Activated CD8-positive, alpha-beta T cell treated with anti-CD3 and anti-CD28 coated beads for 36 hours (primary cell): Measurements from ENCODE around the gene USP24. TPM values are rescaled to one million over a fixed set of nuclear protein-coding genes. Genes with fewer than 3 reads are reported as not detected.

Source experiments
- ATAC-seq: fragments of 200-7000 bp; cut with Tn5 transposase; one replicate; pipeline ENCODE4 v1.10.0; 2021; ENCODE audit warnings: mild to moderate bottlenecking, moderate library complexity
- CTCF ChIA-PET: fragments of 350-600 bp; sonication (Branson Sonifier 250); formaldehyde crosslinking; loops from one replicate; lab custom pipeline; 2021; ENCODE audit warnings: antibody characterized with exemption; lab: Charles Lee
- POLR2A ChIA-PET: fragments of 350-600 bp; sonication (Branson Sonifier 250); formaldehyde crosslinking; loops from one replicate; lab custom pipeline; 2021; ENCODE audit warnings: antibody characterized with exemption; lab: Charles Lee
- DNase-seq: peaks from one replicate; pipeline ENCODE4 v3.0.0-alpha.2; 2020
- H3K27ac Mint-ChIP-seq: one replicate; pipeline ENCODE4 v1.8.0; 2021; ENCODE audit warnings: mild to moderate bottlenecking, mixed read lengths
- H3K27me3 Mint-ChIP-seq: one replicate; pipeline ENCODE4 v1.8.0; 2021; ENCODE audit warnings: mixed read lengths
- H3K36me3 Mint-ChIP-seq: one replicate; pipeline ENCODE4 v1.8.0; 2021; ENCODE audit warnings: low read depth, mixed read lengths
- H3K4me1 Mint-ChIP-seq: one replicate; pipeline ENCODE4 v1.8.0; 2021; ENCODE audit warnings: low read depth, mixed read lengths
- H3K4me3 Mint-ChIP-seq: one replicate; pipeline ENCODE4 v1.8.0; 2021; ENCODE audit warnings: mild to moderate bottlenecking, moderate library complexity, mixed read lengths
- H3K9me3 Mint-ChIP-seq: one replicate; pipeline ENCODE4 v1.8.0; 2021; ENCODE audit warnings: mixed read lengths
- intact Hi-C: fragments of 100-400 bp; cut with micrococcal nuclease; formaldehyde crosslinking; loops from one replicate; pipeline ENCODE4 v1.10.0; 2022
- total RNA-seq, 2 experiments: library from RNA; stranded (reverse); gene quantifications; one replicate each; pipeline ENCODE4 v1.2.3, GENCODE V29; 2021
- TF ChIP-seq, protein P1 (sequence below): fragments of 200-600 bp; IDR thresholded peaks from one replicate; pipeline ENCODE4 v1.8.0; 2022; ENCODE audit warnings: antibody characterized with exemption, mild to moderate bottlenecking

Gene USP24
- total RNA-seq, 2 experiments from 2014 or later = 39.4 to 47.0 TPM

DNA sequence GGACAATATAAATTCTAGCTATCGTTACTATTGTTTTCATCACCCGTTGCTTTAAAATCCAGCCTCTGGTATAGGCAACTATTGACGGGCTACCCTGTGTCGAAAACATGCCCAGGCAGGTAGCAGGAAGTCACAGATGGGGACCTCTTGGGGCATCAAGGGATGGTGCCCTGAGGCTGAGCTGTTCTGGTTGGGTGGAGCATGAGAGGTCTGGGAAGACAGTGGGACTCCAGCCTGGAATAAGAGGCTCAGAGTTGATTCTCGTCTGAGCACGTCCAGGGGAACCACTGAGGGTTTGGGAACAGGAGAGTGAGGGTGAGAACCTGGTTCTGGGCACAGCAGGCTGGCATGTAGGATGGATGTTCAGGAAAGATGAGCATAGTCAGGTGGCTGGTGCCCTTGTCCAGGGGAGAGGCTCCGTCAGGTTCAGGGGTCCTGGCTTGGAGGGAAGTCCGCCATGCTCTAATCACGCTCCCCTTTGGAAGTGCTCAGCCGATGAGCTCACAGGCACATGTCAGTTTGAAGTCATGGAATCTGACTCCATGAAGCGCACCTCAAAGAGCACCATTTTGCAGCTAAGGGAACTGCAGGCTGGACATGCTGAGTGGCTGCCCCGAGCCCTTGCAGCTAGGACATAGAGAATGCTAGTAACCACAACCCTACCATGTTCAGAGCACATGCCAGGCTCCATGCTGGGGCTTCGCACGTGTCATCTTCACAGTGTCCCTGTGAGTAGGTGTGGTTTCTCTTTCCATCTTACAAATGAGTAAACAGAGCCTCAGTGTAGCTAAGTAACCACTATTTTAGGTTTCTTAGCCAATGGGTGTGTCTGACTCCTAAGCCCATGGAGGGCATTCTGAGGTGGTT is 154.8 kb downstream of the USP24 start:
- peak; percentile 92 for ATAC-seq
- Mint-ChIP-seq H3K4me1 (peaks cover 5% of the 10 kb centered on the region), H3K36me3 (no peaks in the 10 kb centered on the region), H3K27me3 (no peaks in the 10 kb centered on the region), H3K9me3 (no peaks in the 10 kb centered on the region), H3K4me3 (no peak overlapping the region), H3K27ac (peak overlapping the region; percentile 14)
- ChIA-PET POLR2A (no interaction called here), CTCF (interaction anchor here (2.0 to 2.1 kb wide), 2 partner anchors 38 to 110 kb away, joined by 6 to 7 read pairs; no protein-coding TSS in a partner anchor)
- TF ChIP-seq, protein P1, sequence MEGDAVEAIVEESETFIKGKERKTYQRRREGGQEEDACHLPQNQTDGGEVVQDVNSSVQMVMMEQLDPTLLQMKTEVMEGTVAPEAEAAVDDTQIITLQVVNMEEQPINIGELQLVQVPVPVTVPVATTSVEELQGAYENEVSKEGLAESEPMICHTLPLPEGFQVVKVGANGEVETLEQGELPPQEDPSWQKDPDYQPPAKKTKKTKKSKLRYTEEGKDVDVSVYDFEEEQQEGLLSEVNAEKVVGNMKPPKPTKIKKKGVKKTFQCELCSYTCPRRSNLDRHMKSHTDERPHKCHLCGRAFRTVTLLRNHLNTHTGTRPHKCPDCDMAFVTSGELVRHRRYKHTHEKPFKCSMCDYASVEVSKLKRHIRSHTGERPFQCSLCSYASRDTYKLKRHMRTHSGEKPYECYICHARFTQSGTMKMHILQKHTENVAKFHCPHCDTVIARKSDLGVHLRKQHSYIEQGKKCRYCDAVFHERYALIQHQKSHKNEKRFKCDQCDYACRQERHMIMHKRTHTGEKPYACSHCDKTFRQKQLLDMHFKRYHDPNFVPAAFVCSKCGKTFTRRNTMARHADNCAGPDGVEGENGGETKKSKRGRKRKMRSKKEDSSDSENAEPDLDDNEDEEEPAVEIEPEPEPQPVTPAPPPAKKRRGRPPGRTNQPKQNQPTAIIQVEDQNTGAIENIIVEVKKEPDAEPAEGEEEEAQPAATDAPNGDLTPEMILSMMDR = no peak
- peak; percentile 56 for DNase-seq
- intact Hi-C loops = no loop called here

DNA sequence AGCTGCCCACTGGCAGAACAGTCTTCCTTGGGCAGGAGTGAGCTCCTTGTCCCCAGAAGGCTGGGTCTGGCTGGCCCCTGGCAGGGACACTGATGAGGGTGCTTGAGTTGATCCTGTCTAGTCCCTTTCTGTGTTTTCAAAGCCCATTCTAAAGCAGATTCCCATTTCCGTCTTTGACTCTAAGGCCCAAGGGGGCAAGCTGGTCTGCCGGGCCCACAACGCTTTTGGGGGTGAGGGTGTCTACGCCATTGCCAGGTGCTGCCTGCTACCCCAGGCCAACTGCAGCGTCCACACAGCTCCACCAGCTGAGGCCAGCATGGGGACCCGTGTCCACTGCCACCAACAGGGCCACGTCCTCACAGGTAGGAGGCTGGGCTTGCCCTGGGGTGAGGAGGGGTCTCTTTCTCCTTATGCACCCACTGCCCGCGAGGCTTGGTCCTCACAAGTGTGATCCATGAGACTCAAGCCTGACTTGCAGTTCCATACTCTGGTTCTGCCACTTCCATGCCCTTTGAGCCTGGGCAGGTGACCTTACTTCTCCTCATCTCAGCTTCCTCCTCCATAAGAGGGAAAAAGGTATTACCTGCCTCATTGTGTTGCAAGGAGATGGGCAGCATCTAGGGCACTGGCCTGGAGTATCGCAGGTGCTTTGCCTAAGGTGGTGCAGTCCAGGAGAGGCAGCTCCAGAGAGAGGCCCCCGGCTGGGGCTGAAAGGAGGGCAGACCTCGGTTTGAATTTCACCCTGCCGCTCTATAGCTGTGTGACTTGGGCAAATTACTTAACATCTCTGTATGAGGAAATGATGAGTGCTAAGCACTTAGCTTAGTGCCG is 155.6 kb downstream of the USP24 start:
- no peaks in the 10 kb centered on the region for H3K9me3 Mint-ChIP-seq
- ATAC-seq (no peak), DNase-seq (no peak)
- ChIA-PET POLR2A (interaction anchor here (1.1 kb wide), 1 partner anchor 9 kb away, joined by 3 read pairs; no protein-coding TSS in a partner anchor), CTCF (interaction anchor here (1.0 to 2.0 kb wide), 2 partner anchors 12 to 37 kb away, joined by 3 to 7 read pairs; no protein-coding TSS in a partner anchor)
- H3K27ac Mint-ChIP-seq = no peak overlapping the region
- H3K36me3 Mint-ChIP-seq = no peaks in the 10 kb centered on the region
- TF ChIP-seq, protein P1 = no peak
- peaks cover 5% of the 10 kb centered on the region for H3K4me1 Mint-ChIP-seq
- intact Hi-C loops = no loop called here
- H3K4me3 Mint-ChIP-seq = no peak overlapping the region
- H3K27me3 Mint-ChIP-seq = no peaks in the 10 kb centered on the region

DNA sequence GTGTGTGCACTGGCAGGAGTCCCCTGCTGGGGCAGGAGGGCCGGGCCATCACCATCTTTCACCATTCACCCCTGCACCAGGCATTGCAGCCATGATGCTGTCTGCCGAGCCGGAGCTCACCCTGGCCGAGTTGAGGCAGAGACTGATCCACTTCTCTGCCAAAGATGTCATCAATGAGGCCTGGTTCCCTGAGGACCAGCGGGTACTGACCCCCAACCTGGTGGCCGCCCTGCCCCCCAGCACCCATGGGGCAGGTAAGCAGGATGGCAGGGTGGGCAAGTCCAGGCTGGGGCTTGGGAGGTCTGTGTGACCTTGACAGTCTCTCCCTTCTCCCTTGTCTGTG is 157.2 kb downstream of the USP24 start:
- ATAC-seq = no peak
- CTCF ChIA-PET = interaction anchor here (0.6 kb wide), 1 partner anchor 17 kb away, joined by 3 read pairs; no protein-coding TSS in a partner anchor
- H3K27me3 Mint-ChIP-seq = no peaks in the 10 kb centered on the region
- no peak overlapping the region for H3K4me3 Mint-ChIP-seq
- H3K36me3 Mint-ChIP-seq = no peaks in the 10 kb centered on the region
- TF ChIP-seq, protein P1 = no peak
- POLR2A ChIA-PET = no interaction called here
- H3K4me1 Mint-ChIP-seq = peaks cover 5% of the 10 kb centered on the region
- intact Hi-C loops = no loop called here
- H3K27ac Mint-ChIP-seq = no peak overlapping the region
- no peaks in the 10 kb centered on the region for H3K9me3 Mint-ChIP-seq
- DNase-seq = no peak

GRCh38 chr1:55057270-55057955 is 157.8 kb downstream of the USP24 start:
- Mint-ChIP-seq H3K27ac (no peak overlapping the region), H3K9me3 (no peaks in the 10 kb centered on the region), H3K4me3 (no peak overlapping the region), H3K36me3 (no peaks in the 10 kb centered on the region), H3K4me1 (peaks cover 5% of the 10 kb centered on the region), H3K27me3 (no peaks in the 10 kb centered on the region)
- no peak for ATAC-seq
- CTCF ChIA-PET = no interaction called here
- intact Hi-C loops = no loop called here
- DNase-seq = no peak
- POLR2A ChIA-PET = no interaction called here
- TF ChIP-seq, protein P1 = no peak
